K562 (cell line): ENCODE results near the gene TRIO. TPM values are rescaled to one million over a fixed set of nuclear protein-coding genes. Genes with fewer than 3 reads are reported as not detected.

Experiments
- ATAC-seq: fragments of 200-7000 bp; cut with Tn5 transposase; 3 replicates; pipeline ENCODE4 v1.9.1; 2020; ENCODE audit warnings: moderate library complexity
- BruUV-seq: library from RNA; stranded (reverse); fragments of 400-500 nt; replicated peaks from 2 replicates; lab custom pipeline; 2021; lab: Mats Ljungman, UMichigan
- CTCF ChIA-PET: fragments of 300-600 bp; formaldehyde crosslinking; extraction: SDS; loops from one replicate; lab custom pipeline; 2021; ENCODE audit warnings: low intra/inter-chr PET ratio; lab: Yijun Ruan, JAX
- POLR2A ChIA-PET: fragments of 300-600, 350-650 bp; sonication (Branson Sonifier 250); formaldehyde crosslinking; extraction: SDS; loops from one replicate; lab custom pipeline; 2021; ENCODE audit warnings: antibody characterized with exemption, inconsistent platforms; lab: Yijun Ruan, JAX
- DNase-seq, 4 experiments: peaks; one replicate each; pipeline versions ENCODE4 v3.0.0 to v3.0.0-alpha.2; 2011 to 2018; ENCODE audit warnings: low spot score in 3 of 4, mixed read lengths in 3 of 4; ENCODE audit errors: extremely low read depth in 1 of 4
- FAIRE-seq: peaks from 2 replicates; lab custom pipeline; 2011; peaks lifted over from hg19 to GRCh38; lab: Jason Lieb, UNC
- H2AFZ ChIP-seq: 2 replicates; pipeline ENCODE4 v1.6.0; 2011; ENCODE audit warnings: low read depth, low read length, control low read depth, inconsistent platforms
- H3K27ac ChIP-seq: fragments of 200-600 bp; 3 replicates; pipeline ENCODE4 v1.8.0; 2011; ENCODE audit warnings: low read depth, mild to moderate bottlenecking, control low read depth, inconsistent platforms, low read length, moderate library complexity, mixed read lengths; ENCODE audit errors: extremely low read depth
- H3K27me3 ChIP-seq, 2 experiments: fragments of 300-600 bp in 1 of 2; 2 replicates in 1 of 2; 3 replicates in 1 of 2; pipeline versions ENCODE4 v1.6.0 to v1.8.0; 2011; ENCODE audit warnings: inconsistent platforms in 2 of 2, low read length in 2 of 2, mild to moderate bottlenecking in 1 of 2, mixed read lengths in 1 of 2, moderate library complexity in 1 of 2; ENCODE audit not compliant: control insufficient read depth in 2 of 2, insufficient read depth in 2 of 2
- H3K36me3 ChIP-seq: fragments of 300-600 bp; 3 replicates; pipeline ENCODE4 v1.8.0; 2011; ENCODE audit warnings: mild to moderate bottlenecking, low read length, inconsistent platforms; ENCODE audit not compliant: control insufficient read depth, insufficient read depth
- H3K4me1 ChIP-seq, 2 experiments: fragments of 200-600 bp in 1 of 2; replicated peaks in 1 of 2; 2 replicates in 1 of 2; 3 replicates in 1 of 2; pipeline versions ENCODE4 v1.5.1 to v1.8.0; 2011; ENCODE audit warnings: inconsistent platforms in 2 of 2, low read length in 2 of 2, mild to moderate bottlenecking in 1 of 2, mixed read lengths in 1 of 2, moderate library complexity in 1 of 2; ENCODE audit not compliant: control insufficient read depth in 2 of 2, insufficient read depth in 2 of 2
- H3K4me2 ChIP-seq: 2 replicates; pipeline ENCODE4 v1.6.1; 2011; ENCODE audit warnings: low read length, control low read depth, inconsistent platforms, mixed read lengths; ENCODE audit not compliant: insufficient read depth
- H3K4me3 ChIP-seq: fragments of 200-600 bp; sonication (generic), shearing (Covaris generic); 2 replicates; pipeline ENCODE4 v1.5.1; 2016; ENCODE audit warnings: control low read depth, inconsistent platforms
- H3K79me2 ChIP-seq: fragments of 200-600 bp; 3 replicates; pipeline ENCODE4 v1.8.0; 2011; ENCODE audit warnings: low read length, inconsistent platforms; ENCODE audit not compliant: control insufficient read depth, insufficient read depth
- H3K9ac ChIP-seq, 2 experiments: 2 replicates each; pipeline versions ENCODE4 v1.6.0 to v1.6.1; 2011; ENCODE audit warnings: low read depth in 2 of 2, low read length in 2 of 2, control low read depth in 1 of 2, inconsistent platforms in 1 of 2, mild to moderate bottlenecking in 1 of 2, mixed read lengths in 1 of 2; ENCODE audit not compliant: insufficient read depth in 1 of 2
- H3K9me1 ChIP-seq: one replicate; pipeline ENCODE4 v1.6.0; 2011; ENCODE audit warnings: inconsistent platforms, mild to moderate bottlenecking, low read length, moderate library complexity; ENCODE audit not compliant: control insufficient read depth, insufficient read depth
- H3K9me3 ChIP-seq: replicated peaks from 2 replicates; pipeline ENCODE4 v1.5.1; 2011; ENCODE audit warnings: low read depth, low read length, inconsistent platforms; ENCODE audit not compliant: control insufficient read depth, insufficient read depth
- H4K20me1 ChIP-seq: replicated peaks from 2 replicates; pipeline ENCODE4 v1.6.1; 2011; ENCODE audit warnings: low read length, inconsistent platforms, mixed read lengths; ENCODE audit not compliant: control insufficient read depth, insufficient read depth
- CBX1 ChIP-seq: sonication (generic); IDR thresholded peaks from 2 replicates; pipeline ENCODE4 v1.6.1; 2016; ENCODE audit warnings: antibody characterized with exemption, low read depth, mild to moderate bottlenecking
- GATA2 ChIP-seq: sonication (generic); formaldehyde crosslinking; IDR thresholded peaks from 2 replicates; pipeline ENCODE4 v1.4.0; 2020; ENCODE audit warnings: mild to moderate bottlenecking, missing genetic modification reagents
- KDM2B ChIP-seq: fragments of 250-450 bp; sonication (Bioruptor Pico); IDR thresholded peaks from 2 replicates; pipeline ENCODE4 v1.8.0; 2021; ENCODE audit warnings: mild to moderate bottlenecking, moderate library complexity
- RHOXF2B ChIP-seq: fragments of 250-450 bp; sonication (Bioruptor Pico); conservative IDR thresholded peaks from 2 replicates; pipeline ENCODE4 v1.5.1; 2021
- SLC30A9 ChIP-seq: fragments of 250-450 bp; sonication (Bioruptor Pico); IDR thresholded peaks from 2 replicates; pipeline ENCODE4 v1.8.0; 2022; ENCODE audit warnings: mild to moderate bottlenecking, moderate library complexity
- TSC22D4 ChIP-seq: fragments of 450-650 bp; IDR thresholded peaks from 2 replicates; pipeline ENCODE4 v1.6.1; 2016; ENCODE audit warnings: missing genetic modification characterization, missing biosample characterization, control low read depth
- ZNF274 ChIP-seq: IDR thresholded peaks from 2 replicates; pipeline ENCODE4 v1.6.1; 2011; ENCODE audit warnings: low read depth, mild to moderate bottlenecking, low read length, moderate library complexity, borderline replicate concordance
- WGBS: fragments of 100-300 bp; shearing (Covaris generic); methylation state at CpG from one replicate; pipeline ENCODE4 v1.1.6; 2016; ENCODE audit warnings: low coverage, mixed read lengths; ENCODE audit not compliant: insufficient coverage; ENCODE audit errors: missing lambda C conversion rate; 5-methylcytosine and 5-hydroxymethylcytosine counted together
- in situ Hi-C: fragments of 300-500 bp; cut with MboI; formaldehyde crosslinking; loops from 4 replicates; pipeline ENCODE4 v1.15.0; 2018; ENCODE audit warnings: inconsistent platforms, mixed read lengths
- intact Hi-C: fragments of 100-400 bp; cut with micrococcal nuclease; formaldehyde crosslinking; loops from 2 replicates; pipeline ENCODE4 v1.14.2; 2022
- polyA plus RNA-seq, 8 experiments: library from polyadenylated mRNA; depleted of rRNA in 4 of 8; stranded (reverse) in 5 of 8; unstranded in 3 of 8; fragments of >200 nt; fragmentation: Nextera tagmentation in 2 of 8; fragmentation: Illumina TruSeq in 1 of 8; extraction: Ambion mirVana in 2 of 8; extraction: Trizol in 1 of 8; gene quantifications; 2 replicates each; pipeline versions ENCODE4 v1.2.1 to v1.2.3, GENCODE V29; 2011 to 2014; ENCODE audit warnings: inconsistent platforms in 1 of 8, missing spikeins in 1 of 8
- total RNA-seq, 7 experiments: library from RNA; depleted of rRNA in 6 of 7; stranded (reverse); fragments of >200 nt in 6 of 7; fragmentation: Illumina TruSeq in 2 of 7; extraction: Trizol in 2 of 7; gene quantifications; 2 replicates each; pipeline versions ENCODE4 v1.2.1 to v1.2.3, GENCODE V29; 2011 to 2021; ENCODE audit warnings: low replicate concordance in 1 of 7

TRIO gene
- total and polyA plus RNA-seq, 9 of the 15 experiments (the other 6 are each of a cell fraction or from before 2014, with no cell fraction given), result 0.24 to 5.0 (median 1.1) TPM

DNA sequence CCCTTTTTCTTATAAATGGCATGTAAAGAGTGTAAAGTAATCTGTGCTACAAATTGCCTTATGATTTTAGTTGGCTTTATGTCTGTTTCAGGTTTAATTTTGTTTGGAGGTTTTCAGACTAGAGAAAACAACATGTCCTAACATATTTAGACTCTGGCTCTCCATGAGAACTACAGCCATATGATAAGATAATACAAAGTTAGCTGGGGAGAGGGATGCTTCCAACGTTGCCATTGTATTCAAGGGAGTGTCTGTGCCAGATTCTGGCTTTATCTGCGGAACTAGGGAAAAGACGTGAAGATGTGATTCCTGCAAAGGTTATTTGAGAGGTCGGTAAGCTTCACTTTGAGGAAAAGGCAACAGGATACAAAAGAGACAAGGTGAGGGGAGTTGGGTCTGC lies 298.5 kb downstream of the TRIO start:
- intact Hi-C loops (no loop called here), in situ Hi-C loops (no loop called here)
- Histone ChIP-seq H3K9me3 (no peaks in the 10 kb centered on the region), H4K20me1 (no peaks in the 10 kb centered on the region), H3K4me3 (no peak overlapping the region), H3K4me1 (no peaks in the 10 kb centered on the region), H3K4me2 (no peak overlapping the region), H3K27me3 (peaks cover 39 to 53% of the 10 kb centered on the region in 2 experiments), H2AFZ (no peak overlapping the region), H3K9me1 (no peaks in the 10 kb centered on the region), H3K9ac (no peak overlapping the region)
- WGBS, result 4% methylated on average over 4 of the region's 4 CpGs
- ATAC-seq, result no peak
- no peak for DNase-seq
- no TSS peak for BruUV-seq
- TF ChIP-seq TSC22D4 (no peak), KDM2B (no peak), SLC30A9 (CRISPR knock-in tag) (no peak)
- TF ChIP-seq, all 486 proteins: peak for 0
- ChIA-PET CTCF (no interaction called here), POLR2A (no interaction called here)
- Histone ChIP-seq H3K79me2 (no peaks in the 10 kb centered on the region), H3K27ac (no peak overlapping the region), H3K36me3 (no peaks in the 10 kb centered on the region)
- no peak for FAIRE-seq

DNA sequence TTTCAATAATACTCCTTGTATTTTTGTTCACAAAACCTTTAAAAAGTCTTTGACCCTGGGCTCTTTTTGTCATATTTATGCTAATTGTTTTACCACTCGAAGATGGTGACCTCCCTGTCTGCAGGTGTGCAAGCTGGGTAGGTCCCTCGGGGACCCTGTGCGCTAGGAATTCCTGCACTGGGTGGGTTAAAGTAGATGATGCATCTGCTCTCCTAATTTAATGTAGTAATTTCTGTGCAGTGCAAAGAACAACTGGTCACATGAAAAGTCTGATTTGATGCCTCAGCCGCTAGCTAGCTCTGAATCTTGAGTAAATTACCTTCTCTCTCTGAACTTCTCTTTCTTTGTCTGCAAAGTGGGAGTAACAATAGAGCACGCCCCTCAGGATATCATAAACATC lies 299.4 kb downstream of the TRIO start:
- no peak overlapping the region for H3K9ac ChIP-seq
- in situ Hi-C loops (no loop called here), intact Hi-C loops (no loop called here)
- H3K27ac ChIP-seq, result no peak overlapping the region
- WGBS, result 0% methylated on average over 5 of the region's 5 CpGs
- BruUV-seq, result no TSS peak
- H3K4me3 ChIP-seq, result no peak overlapping the region
- H3K4me1 ChIP-seq, result no peaks in the 10 kb centered on the region
- no peaks in the 10 kb centered on the region for H3K9me1 ChIP-seq
- no peaks in the 10 kb centered on the region for H3K9me3 ChIP-seq
- DNase-seq, result no peak
- TF ChIP-seq RHOXF2B (CRISPR knock-in tag) (no peak), GATA2 (CRISPR knock-in tag) (no peak), TSC22D4 (no peak), CBX1 (no peak), ZNF274 (no peak)
- TF ChIP-seq, all 486 proteins: peak for 0
- peaks cover 43 to 53% of the 10 kb centered on the region in 2 experiments for H3K27me3 ChIP-seq
- H4K20me1 ChIP-seq, result no peaks in the 10 kb centered on the region
- H3K36me3 ChIP-seq, result no peaks in the 10 kb centered on the region
- ChIA-PET CTCF (no interaction called here), POLR2A (no interaction called here)
- H2AFZ ChIP-seq, result no peak overlapping the region
- ATAC-seq, result no peak
- no peak for FAIRE-seq
- no peak overlapping the region for H3K4me2 ChIP-seq
- H3K79me2 ChIP-seq, result no peaks in the 10 kb centered on the region
